ENCODE results near the gene PFDN5.
A peak's percentile ranks its signal among the peaks of the same experiment; 100 is the strongest.

Gene PFDN5

GRCh38 chr12:53298164-53298563 is 2.8 kb downstream of the PFDN5 start:
- Mint-ChIP-seq H3K4me1 (ENCODE audit: low read depth) (peaks cover 47% of the 10 kb centered on the region), H3K27me3 (ENCODE audit: low read depth) (no peaks in the 10 kb centered on the region), H3K9me3 (no peaks in the 10 kb centered on the region), H3K36me3 (ENCODE audit: low read depth) (peaks cover 56% of the 10 kb centered on the region), H3K27ac (peak overlapping the region; percentile 56), H3K4me3 (peak overlapping the region; percentile 16)
- no peak for DNase-seq (ENCODE audit: low spot score)

GRCh38 chr12:53299101-53299453 is 3.7 kb downstream of the PFDN5 start:
- H3K27ac Mint-ChIP-seq: peak overlapping the region; percentile 93
- no peaks in the 10 kb centered on the region for H3K9me3 Mint-ChIP-seq
- peak; percentile 63 for DNase-seq (ENCODE audit: low spot score)
- H3K36me3 Mint-ChIP-seq (ENCODE audit: low read depth): peaks cover 53% of the 10 kb centered on the region
- H3K4me3 Mint-ChIP-seq: peak overlapping the region; percentile 98
- H3K27me3 Mint-ChIP-seq (ENCODE audit: low read depth): no peaks in the 10 kb centered on the region
- H3K4me1 Mint-ChIP-seq (ENCODE audit: low read depth): peaks cover 49% of the 10 kb centered on the region

DNA sequence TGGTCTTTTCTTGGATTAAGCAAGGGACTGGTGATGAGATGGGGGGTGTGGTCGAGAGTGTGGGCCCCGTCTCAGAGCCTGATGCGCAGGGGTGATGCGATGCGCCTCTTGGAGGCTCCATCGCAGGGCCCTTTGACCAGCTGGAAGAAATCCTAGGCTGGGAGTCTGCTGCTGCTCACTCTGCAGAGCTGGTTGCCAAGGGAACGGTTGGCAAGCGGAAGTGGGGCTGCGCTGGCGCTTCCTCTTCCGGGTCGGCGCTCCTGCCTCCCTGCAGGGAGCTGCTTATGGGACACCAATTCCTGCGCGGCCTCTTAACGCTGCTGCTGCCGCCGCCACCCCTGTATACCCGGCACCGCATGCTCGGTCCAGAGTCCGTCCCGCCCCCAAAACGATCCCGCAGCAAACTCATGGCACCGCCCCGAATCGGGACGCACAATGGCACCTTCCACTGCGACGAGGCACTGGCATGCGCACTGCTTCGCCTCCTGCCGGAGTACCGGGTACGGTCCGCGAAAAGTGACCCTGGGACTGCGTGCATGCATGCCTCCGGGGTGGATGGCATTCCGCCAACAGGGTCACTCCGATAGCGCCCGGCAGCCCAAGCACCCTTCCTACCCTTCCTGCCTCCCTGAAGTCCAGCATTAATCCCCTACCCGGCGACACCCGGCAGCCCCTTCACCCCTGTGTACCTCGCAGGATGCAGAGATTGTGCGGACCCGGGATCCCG is 4.3 kb downstream of the PFDN5 start, which contains the start of gene MYG1:
Gene MYG1 (plus strand): TSS at position 242 of the 727 bp plus-strand sequence. CDS start 43 bp downstream, at position 285.
- Mint-ChIP-seq H3K9me3 (no peaks in the 10 kb centered on the region), H3K36me3 (ENCODE audit: low read depth) (peaks cover 50% of the 10 kb centered on the region), H3K27me3 (ENCODE audit: low read depth) (no peaks in the 10 kb centered on the region), H3K4me3 (peak within 1 kb of the TSS; percentile 98), H3K4me1 (ENCODE audit: low read depth) (peaks cover 49% of the 10 kb centered on the region), H3K27ac (peak within 1 kb of the TSS; percentile 93)
- DNase-seq (ENCODE audit: low spot score): peak; percentile 86

- H3K36me3 Mint-ChIP-seq (ENCODE audit: low read depth): peaks cover 50% of the 10 kb centered on the region
- peaks cover 45% of the 10 kb centered on the region for H3K4me1 Mint-ChIP-seq (ENCODE audit: low read depth)
- peak overlapping the region; percentile 93 for H3K27ac Mint-ChIP-seq
Measured at GRCh38 chr12:53300187-53300586, 4.8 kb downstream of the PFDN5 start.

GRCh38 chr12:53302903-53303302 is 7.6 kb downstream of the PFDN5 start:
- Mint-ChIP-seq H3K27ac (no peak overlapping the region), H3K27me3 (ENCODE audit: low read depth) (no peaks in the 10 kb centered on the region), H3K4me3 (peak overlapping the region; percentile 39), H3K36me3 (ENCODE audit: low read depth) (peaks cover 52% of the 10 kb centered on the region), H3K4me1 (ENCODE audit: low read depth) (peaks cover 31% of the 10 kb centered on the region), H3K9me3 (no peaks in the 10 kb centered on the region)
- no peak for DNase-seq (ENCODE audit: low spot score)

More at GRCh38 chr12:53300187-53300586, 4.8 kb downstream of the PFDN5 start:
- no peaks in the 10 kb centered on the region for H3K9me3 Mint-ChIP-seq
- DNase-seq (ENCODE audit: low spot score): no peak
- H3K27me3 Mint-ChIP-seq (ENCODE audit: low read depth): no peaks in the 10 kb centered on the region
- H3K4me3 Mint-ChIP-seq: peak overlapping the region; percentile 98

- DNase-seq (ENCODE audit: low spot score): no peak
- H3K27ac Mint-ChIP-seq: no peak overlapping the region
- no peaks in the 10 kb centered on the region for H3K27me3 Mint-ChIP-seq (ENCODE audit: low read depth)
- peaks cover 41% of the 10 kb centered on the region for H3K36me3 Mint-ChIP-seq (ENCODE audit: low read depth)
- no peaks in the 10 kb centered on the region for H3K9me3 Mint-ChIP-seq
- H3K4me1 Mint-ChIP-seq (ENCODE audit: low read depth): peaks cover 9% of the 10 kb centered on the region
- H3K4me3 Mint-ChIP-seq: no peak overlapping the region
Measured at GRCh38 chr12:53306826-53307225, 11.5 kb downstream of the PFDN5 start.

- Mint-ChIP-seq H3K9me3 (no peaks in the 10 kb centered on the region), H3K36me3 (ENCODE audit: low read depth) (peaks cover 32% of the 10 kb centered on the region), H3K4me1 (ENCODE audit: low read depth) (peaks cover 1% of the 10 kb centered on the region), H3K27ac (no peak overlapping the region), H3K4me3 (no peak overlapping the region), H3K27me3 (ENCODE audit: low read depth) (no peaks in the 10 kb centered on the region)
- no peak for DNase-seq (ENCODE audit: low spot score)
Measured at GRCh38 chr12:53308276-53308675, 12.9 kb downstream of the PFDN5 start.

- Mint-ChIP-seq H3K27ac (no peak overlapping the region), H3K4me3 (no peak overlapping the region), H3K9me3 (no peaks in the 10 kb centered on the region), H3K4me1 (ENCODE audit: low read depth) (no peaks in the 10 kb centered on the region), H3K36me3 (ENCODE audit: low read depth) (peaks cover 31% of the 10 kb centered on the region), H3K27me3 (ENCODE audit: low read depth) (no peaks in the 10 kb centered on the region)
- DNase-seq (ENCODE audit: low spot score): no peak
Measured at GRCh38 chr12:53313996-53314395, 18.7 kb downstream of the PFDN5 start.

DNA sequence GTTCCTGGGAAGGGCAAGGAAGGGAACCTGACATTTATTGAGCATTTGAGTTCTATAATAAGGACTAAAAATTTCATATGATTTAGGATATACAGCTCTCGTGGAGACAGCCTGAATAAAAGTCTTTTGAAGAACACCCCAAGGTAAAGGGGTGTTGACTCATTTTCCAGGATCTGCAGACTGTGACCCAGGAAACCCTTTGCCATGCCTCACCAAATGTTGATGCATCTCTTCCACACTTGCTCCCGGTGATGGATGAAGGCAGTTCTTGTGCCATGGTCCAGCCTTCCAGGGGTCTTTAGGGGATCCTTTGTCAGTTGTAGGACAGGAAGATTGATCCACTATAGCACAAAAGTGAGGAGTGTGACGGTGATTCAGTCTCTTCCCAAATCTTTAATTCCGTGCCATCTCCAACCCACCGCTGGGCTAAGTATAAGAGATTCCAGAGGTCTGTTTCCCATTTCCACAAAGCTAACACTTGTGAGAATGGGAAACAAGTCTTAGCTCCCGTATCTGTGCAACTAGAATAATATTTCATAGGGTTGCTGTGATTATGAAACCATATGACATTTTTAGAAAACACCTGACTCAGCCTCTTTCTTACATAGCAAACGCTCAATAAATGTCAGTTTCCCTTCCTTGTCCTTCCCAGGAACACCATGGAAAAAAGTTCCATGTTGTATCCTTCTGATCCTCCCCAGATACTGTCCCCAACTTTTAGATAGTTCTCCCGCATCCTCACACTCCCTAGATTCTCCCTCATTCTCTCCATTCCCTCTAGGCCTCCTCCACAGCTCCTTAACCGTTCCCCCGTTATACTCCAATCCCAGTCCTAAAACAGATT is 25.2 kb downstream of the PFDN5 start:
- Mint-ChIP-seq H3K27me3 (ENCODE audit: low read depth) (no peaks in the 10 kb centered on the region), H3K27ac (peak overlapping the region; percentile 93), H3K4me1 (ENCODE audit: low read depth) (peaks cover 28% of the 10 kb centered on the region), H3K36me3 (ENCODE audit: low read depth) (peaks cover 16% of the 10 kb centered on the region), H3K4me3 (peak overlapping the region; percentile 91), H3K9me3 (no peaks in the 10 kb centered on the region)
- DNase-seq (ENCODE audit: low spot score): no peak

GRCh38 chr12:53324113-53324778 is 28.9 kb downstream of the PFDN5 start:
- Mint-ChIP-seq H3K36me3 (ENCODE audit: low read depth) (peaks cover 3% of the 10 kb centered on the region), H3K4me3 (peak overlapping the region; percentile 91), H3K4me1 (ENCODE audit: low read depth) (peaks cover 30% of the 10 kb centered on the region)

DNA sequence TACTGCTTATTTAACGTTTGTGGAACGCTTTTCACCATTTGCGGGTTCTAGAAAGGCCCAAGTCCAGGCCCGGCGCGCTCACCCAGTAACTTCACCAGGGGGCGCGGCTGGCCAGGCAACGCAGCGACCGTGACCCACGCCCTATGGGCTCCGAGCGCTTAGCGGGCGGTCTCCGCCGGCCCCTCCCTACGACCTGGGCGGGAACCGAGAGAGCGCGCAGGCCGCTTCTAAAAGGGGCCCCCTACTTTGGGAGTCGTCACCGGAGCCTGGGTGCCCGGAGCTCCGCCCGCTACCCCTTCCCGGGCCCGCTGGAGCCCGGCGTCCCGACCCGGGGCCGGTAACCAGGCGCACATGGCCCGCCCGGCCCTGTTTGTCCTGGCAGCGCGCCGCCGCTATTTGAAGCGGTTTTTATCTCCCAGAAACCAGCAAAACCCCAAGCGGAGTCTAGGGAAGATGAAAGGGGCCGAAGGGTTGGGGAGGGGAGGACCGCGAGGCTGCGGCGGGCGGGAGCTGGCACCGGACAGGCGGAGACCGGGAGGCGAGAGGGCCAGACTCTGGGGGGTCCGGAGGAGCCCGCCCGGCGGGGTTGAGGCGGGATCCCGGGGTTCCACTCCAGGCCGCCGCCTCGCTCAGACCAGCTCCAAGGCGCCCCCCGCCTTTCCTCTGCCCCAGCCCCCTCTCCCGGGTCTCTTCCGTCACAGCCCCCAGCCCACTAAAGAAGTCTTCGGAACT is 29.6 kb downstream of the PFDN5 start:
- H3K27me3 Mint-ChIP-seq (ENCODE audit: low read depth): peaks cover 2% of the 10 kb centered on the region
- DNase-seq (ENCODE audit: low spot score): peak; percentile 93
- H3K9me3 Mint-ChIP-seq: no peaks in the 10 kb centered on the region
- H3K36me3 Mint-ChIP-seq (ENCODE audit: low read depth): peaks cover 3% of the 10 kb centered on the region
- H3K4me1 Mint-ChIP-seq (ENCODE audit: low read depth): peaks cover 30% of the 10 kb centered on the region
- peak overlapping the region; percentile 96 for H3K27ac Mint-ChIP-seq
- H3K4me3 Mint-ChIP-seq: peak overlapping the region; percentile 91

More at GRCh38 chr12:53324113-53324778, 28.9 kb downstream of the PFDN5 start:
- Mint-ChIP-seq H3K27ac (peak overlapping the region; percentile 96), H3K9me3 (no peaks in the 10 kb centered on the region), H3K27me3 (ENCODE audit: low read depth) (peaks cover under 1% of the 10 kb centered on the region)
- peak; percentile 60 for DNase-seq (ENCODE audit: low spot score)

DNA sequence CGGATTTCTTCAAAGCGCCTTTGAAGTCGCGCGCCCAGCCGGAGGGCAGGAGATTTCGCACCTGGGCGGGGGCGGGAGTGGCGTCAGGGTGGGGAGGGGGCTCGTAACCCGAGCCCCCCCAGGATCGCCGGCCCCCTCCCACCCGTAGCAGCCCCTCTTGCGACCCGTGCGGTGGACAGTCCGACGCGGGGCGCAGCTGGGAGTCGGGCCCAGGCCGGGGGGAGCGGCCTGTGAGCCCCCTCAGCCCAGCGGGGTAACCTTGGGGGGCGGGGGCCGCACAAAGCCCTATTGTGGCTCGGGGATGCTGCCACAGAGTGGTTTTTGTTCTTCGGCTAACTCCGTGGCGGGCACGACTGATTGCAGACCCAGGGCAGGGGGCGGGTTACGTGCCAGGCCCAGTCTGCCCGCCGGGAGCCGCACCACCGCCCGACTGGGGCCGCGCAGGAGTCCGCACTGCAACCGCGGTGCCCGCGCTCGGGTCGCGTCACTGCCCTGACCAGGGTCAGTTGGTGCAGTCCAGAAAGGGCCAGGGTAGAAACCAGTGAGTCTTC is 30.2 kb downstream of the PFDN5 start:
- Mint-ChIP-seq H3K36me3 (ENCODE audit: low read depth) (peaks cover 3% of the 10 kb centered on the region), H3K9me3 (no peaks in the 10 kb centered on the region), H3K27ac (peak overlapping the region; percentile 65), H3K4me1 (ENCODE audit: low read depth) (peaks cover 25% of the 10 kb centered on the region), H3K27me3 (ENCODE audit: low read depth) (peaks cover 5% of the 10 kb centered on the region), H3K4me3 (peak overlapping the region; percentile 63)
- peak; percentile 15 for DNase-seq (ENCODE audit: low spot score)
